ENCODE data around the gene SLC17A5.

DNA sequence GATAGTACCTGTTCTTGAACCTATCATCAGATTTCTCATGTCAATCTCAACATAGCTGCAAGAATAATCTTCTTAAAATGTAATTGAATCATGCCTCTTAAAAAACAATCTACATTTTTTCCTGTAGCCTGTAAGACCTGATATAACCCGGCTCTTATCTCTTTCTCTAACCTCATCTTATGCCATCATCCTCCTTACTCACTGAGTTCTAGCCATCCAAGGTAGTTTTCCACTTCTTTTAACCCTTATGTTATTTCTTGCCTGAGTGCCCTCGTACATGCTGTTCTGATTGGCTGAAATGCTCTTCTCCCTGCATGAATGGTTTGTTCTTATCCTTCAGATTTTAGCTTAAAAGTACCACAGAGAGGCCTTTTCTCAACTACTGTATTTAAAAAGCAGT is 16.4 kb downstream of the SLC17A5 start:
- TF ChIP-seq POLR2A (IDR thresholded peaks at IDR 0.05; ENCODE audit: low read depth, low read length) (no peak), POLR2AphosphoS5 (IDR thresholded peaks at IDR 0.05; ENCODE audit: low read depth, low read length) (no peak)

Data from GM12892 (cell line).